HepG2 (cell line): ENCODE results near the gene PTPN14. TPM values are rescaled to one million over a fixed set of nuclear protein-coding genes. Genes with fewer than 3 reads are reported as not detected.

Experiments used
- ATAC-seq: fragments of 200-7000 bp; cut with Tn5 transposase; 3 replicates; pipeline ENCODE4 v1.9.1; 2020; ENCODE audit warnings: mild to moderate bottlenecking, moderate library complexity
- BruUV-seq: library from RNA; stranded (reverse); fragments of 400-500 nt; replicated peaks from 2 replicates; lab custom pipeline; 2021; lab: Mats Ljungman, UMichigan
- CTCF ChIA-PET: fragments of 300-600 bp; formaldehyde crosslinking; extraction: SDS; loops from one replicate; lab custom pipeline; 2021; ENCODE audit warnings: low total read pairs, inconsistent platforms, low intra/inter-chr PET ratio; lab: Yijun Ruan, JAX
- POLR2A ChIA-PET: fragments of 350-600 bp; sonication (Branson Sonifier 250); formaldehyde crosslinking; loops from one replicate; lab custom pipeline; 2020; ENCODE audit warnings: antibody characterized with exemption, inconsistent platforms; lab: Yijun Ruan, JAX
- DNase-seq: peaks from one replicate; pipeline ENCODE4 v3.0.0-alpha.2; 2015; ENCODE audit warnings: low spot score
- FAIRE-seq: peaks from 3 replicates; lab custom pipeline; 2011; peaks lifted over from hg19 to GRCh38; lab: Jason Lieb, UNC
- H2AFZ ChIP-seq: one replicate; pipeline ENCODE4 v1.6.1; 2011; ENCODE audit warnings: low read length, inconsistent platforms
- H3K27ac ChIP-seq: fragments of 300-600 bp; 3 replicates; pipeline ENCODE4 v1.8.0; 2011; ENCODE audit warnings: mixed run types, mild to moderate bottlenecking, mixed read lengths, low read length, inconsistent platforms; ENCODE audit not compliant: insufficient read depth; ENCODE audit errors: extremely low read length
- H3K27me3 ChIP-seq, 2 experiments: fragments of 200-600 bp in 1 of 2; 2 replicates in 1 of 2; 3 replicates in 1 of 2; pipeline versions ENCODE4 v1.6.0 to v1.8.0; 2011; ENCODE audit warnings: low read length in 2 of 2, mild to moderate bottlenecking in 2 of 2, moderate library complexity in 2 of 2, inconsistent platforms in 1 of 2; ENCODE audit not compliant: insufficient read depth in 2 of 2, control insufficient read depth in 1 of 2
- H3K36me3 ChIP-seq, 2 experiments: fragments of 200-600 bp in 1 of 2; replicated peaks in 1 of 2; 2 replicates in 1 of 2; 3 replicates in 1 of 2; pipeline versions ENCODE4 v1.5.1 to v1.8.0; 2011; ENCODE audit warnings: low read length in 2 of 2, inconsistent platforms in 1 of 2; ENCODE audit not compliant: insufficient read depth in 2 of 2, control insufficient read depth in 1 of 2
- H3K4me1 ChIP-seq: 2 replicates; pipeline ENCODE4 v1.5.1; 2012; ENCODE audit warnings: low read length, inconsistent platforms; ENCODE audit not compliant: insufficient read depth
- H3K4me2 ChIP-seq: 2 replicates; pipeline ENCODE4 v1.6.0; 2011; ENCODE audit warnings: low read depth, low read length, inconsistent platforms
- H3K4me3 ChIP-seq, 3 experiments: fragments of 200-600 bp in 1 of 3; sonication (generic), shearing (Covaris generic) in 1 of 3; replicated peaks in 1 of 3; 2 replicates each; pipeline ENCODE4 v1.5.1; 2011 to 2016; ENCODE audit warnings: low read length in 3 of 3, inconsistent platforms in 2 of 3, low read depth in 2 of 3, mild to moderate bottlenecking in 2 of 3, control low read depth in 1 of 3, mixed read lengths in 1 of 3; ENCODE audit not compliant: insufficient read depth in 1 of 3
- H3K79me2 ChIP-seq: one replicate; pipeline ENCODE4 v1.6.1; 2011; ENCODE audit warnings: low read length, inconsistent platforms; ENCODE audit not compliant: insufficient read depth
- H3K9ac ChIP-seq: 2 replicates; pipeline ENCODE4 v1.6.0; 2011; ENCODE audit warnings: mild to moderate bottlenecking, low read depth, low read length, inconsistent platforms; ENCODE audit not compliant: insufficient read depth
- H3K9me3 ChIP-seq: 2 replicates; pipeline ENCODE4 v1.5.1; 2012; ENCODE audit warnings: mild to moderate bottlenecking, low read length
- H4K20me1 ChIP-seq: 2 replicates; pipeline ENCODE4 v1.6.0; 2011; ENCODE audit warnings: inconsistent platforms, mild to moderate bottlenecking, low read length, moderate library complexity; ENCODE audit not compliant: insufficient read depth
- CEBPG ChIP-seq: IDR thresholded peaks from 2 replicates; pipeline ENCODE4 v1.6.1; 2016
- HDAC2 ChIP-seq: sonication (generic); formaldehyde crosslinking; IDR thresholded peaks from 2 replicates; pipeline ENCODE4 v1.4.0; 2020; ENCODE audit warnings: missing genetic modification reagents
- HES4 ChIP-seq: sonication (generic); formaldehyde crosslinking; IDR thresholded peaks from 2 replicates; pipeline ENCODE4 v1.9.0; 2021; ENCODE audit warnings: mild to moderate bottlenecking, missing genetic modification reagents, borderline replicate concordance
- MAFF ChIP-seq: IDR thresholded peaks from 2 replicates; pipeline ENCODE4 v1.6.1; 2011; ENCODE audit warnings: low read depth, low read length, improper control_type of control experiment
- MTERF4 ChIP-seq: sonication (generic); formaldehyde crosslinking; IDR thresholded peaks from 2 replicates; pipeline ENCODE4 v1.8.0; 2023; ENCODE audit warnings: mild to moderate bottlenecking, missing genetic modification reagents
- NAIF1 ChIP-seq: sonication (generic); formaldehyde crosslinking; IDR thresholded peaks from 2 replicates; pipeline ENCODE4 v1.5.0; 2020; ENCODE audit warnings: mild to moderate bottlenecking, missing genetic modification reagents, borderline replicate concordance
- NCOA2 ChIP-seq: sonication (generic); formaldehyde crosslinking; IDR thresholded peaks from 2 replicates; pipeline ENCODE4 v1.8.0; 2022; ENCODE audit warnings: inconsistent platforms
- NFIC ChIP-seq: IDR thresholded peaks from 2 replicates; pipeline ENCODE4 v1.6.1; 2012; ENCODE audit warnings: mild to moderate bottlenecking, low read length, inconsistent platforms
- SAP130 ChIP-seq: IDR thresholded peaks from 2 replicates; pipeline ENCODE4 v1.6.1; 2016; ENCODE audit warnings: low read depth
- TSC22D2 ChIP-seq: sonication (generic); formaldehyde crosslinking; IDR thresholded peaks from 2 replicates; pipeline ENCODE4 v1.5.1; 2020; ENCODE audit warnings: missing genetic modification reagents, mild to moderate bottlenecking, borderline replicate concordance
- U2AF1 ChIP-seq: fragments of 200-400 bp; formaldehyde crosslinking; optimal IDR thresholded peaks from 2 replicates; pipeline ENCODE3; 2017; ENCODE audit warnings: mild to moderate bottlenecking, low read depth, low read length
- ZNF280B ChIP-seq: sonication (generic); formaldehyde crosslinking; IDR thresholded peaks from 2 replicates; pipeline ENCODE4 v1.5.0; 2020; ENCODE audit warnings: missing genetic modification reagents, mild to moderate bottlenecking, borderline replicate concordance
- ZNF33B ChIP-seq: sonication (generic); formaldehyde crosslinking; IDR thresholded peaks from 2 replicates; pipeline ENCODE4 v1.5.1; 2020; ENCODE audit warnings: mild to moderate bottlenecking, missing genetic modification reagents
- ZNF570 ChIP-seq: sonication (generic); formaldehyde crosslinking; IDR thresholded peaks from 2 replicates; pipeline ENCODE4 v1.4.0; 2020; ENCODE audit warnings: mild to moderate bottlenecking, missing genetic modification reagents, borderline replicate concordance
- ZNF687 ChIP-seq: sonication (generic); formaldehyde crosslinking; IDR thresholded peaks from 2 replicates; pipeline ENCODE4 v1.5.1; 2020; ENCODE audit warnings: mild to moderate bottlenecking, missing genetic modification reagents, moderate library complexity
- ZNF782 ChIP-seq: sonication (generic); formaldehyde crosslinking; IDR thresholded peaks from 2 replicates; pipeline ENCODE4 v1.4.0; 2020; ENCODE audit warnings: missing genetic modification reagents, mild to moderate bottlenecking, borderline replicate concordance
- ZSCAN9 ChIP-seq: IDR thresholded peaks from 2 replicates; pipeline ENCODE4 v1.6.1; 2016; ENCODE audit warnings: borderline replicate concordance
- WGBS: methylation state at CpG from one replicate; pipeline ENCODE4 v1.1.6; 2017; ENCODE audit warnings: low lambda C conversion rate; 5-methylcytosine and 5-hydroxymethylcytosine counted together
- in situ Hi-C: cut with HindIII; loops from 2 replicates; pipeline ENCODE4 v1.10.0; 2017; ENCODE audit warnings: low pct_unique_long_range_greater_than_20kb; ENCODE audit not compliant: extremely low pct_ligation_motif_present
- intact Hi-C: fragments of 100-400 bp; cut with micrococcal nuclease; formaldehyde crosslinking; loops from one replicate; pipeline ENCODE4 v1.10.0; 2022; ENCODE audit not compliant: unreplicated experiment
- polyA plus RNA-seq, 8 experiments: library from polyadenylated mRNA; depleted of rRNA in 3 of 8; stranded (reverse) in 7 of 8; unstranded in 1 of 8; fragments of >200 nt; fragmentation: Illumina TruSeq in 4 of 8; extraction: Trizol in 4 of 8; gene quantifications; 2 replicates each; pipeline versions ENCODE4 v1.2.1 to v1.2.3, GENCODE V29; 2011 to 2016; ENCODE audit warnings: low read depth in 4 of 8, missing spikeins in 1 of 8, mixed read lengths in 1 of 8; ENCODE audit not compliant: insufficient read depth in 1 of 8
- total RNA-seq, 5 experiments: library from RNA; depleted of rRNA; stranded (reverse); fragments of >200 nt; fragmentation: Illumina TruSeq; extraction: Trizol; gene quantifications; 2 replicates each; pipeline ENCODE4 v1.2.3, GENCODE V29; 2016; ENCODE audit warnings: low read depth in 1 of 5

Gene PTPN14
- total and polyA plus RNA-seq, 2 of the 13 experiments (the other 11 are each of a cell fraction or from before 2014, with no cell fraction given) = 3.9 to 4.7 TPM

- 97% methylated on average over 12 of the region's 12 CpGs for WGBS
- in situ Hi-C loops (loop anchor here (5.0 to 10.0 kb wide), 3 partner anchors 68 to 254 kb away; no protein-coding TSS in a partner anchor), intact Hi-C loops (loop anchor here (10.0 kb wide), 1 partner anchor 1194 kb away; no protein-coding TSS in a partner anchor)
- H3K4me3 ChIP-seq = no peak overlapping the region
- H4K20me1 ChIP-seq = peaks cover 3% of the 10 kb centered on the region
- no peak overlapping the region for H2AFZ ChIP-seq
- H3K27ac ChIP-seq = no peak overlapping the region
- POLR2A ChIA-PET = no interaction called here
- DNase-seq = no peak
- H3K9ac ChIP-seq = no peak overlapping the region
- no peaks in the 10 kb centered on the region for H3K79me2 ChIP-seq
- peaks cover 23 to 75% of the 10 kb centered on the region in 2 experiments for H3K36me3 ChIP-seq
- no peak for TF ChIP-seq U2AF1
- TF ChIP-seq NCOA2 (CRISPR knock-in tag) = no peak
- no peak for TF ChIP-seq HES4 (CRISPR knock-in tag)
- no peak for TF ChIP-seq ZNF570
- TF ChIP-seq NAIF1 (CRISPR knock-in tag) = no peak
- TF ChIP-seq SAP130 = no peak
- no peak for TF ChIP-seq ZNF33B (CRISPR knock-in tag)
- no peak for TF ChIP-seq HDAC2 (CRISPR knock-in tag)
- TF ChIP-seq MAFF = no peak
- TF ChIP-seq ZNF782 (CRISPR knock-in tag) = no peak
- no peak for TF ChIP-seq ZNF280B
- no peak for TF ChIP-seq TSC22D2 (CRISPR knock-in tag)
- no peak for TF ChIP-seq CEBPG (CRISPR knock-in tag)
- no peak for TF ChIP-seq MTERF4
- TF ChIP-seq ZNF687 (CRISPR knock-in tag) = no peak
- no peak for TF ChIP-seq NFIC
- no peak for TF ChIP-seq ZSCAN9 (CRISPR knock-in tag)
- no TSS peak for BruUV-seq
- no peaks in the 10 kb centered on the region for H3K9me3 ChIP-seq
- ATAC-seq = no peak
- CTCF ChIA-PET = interaction anchor here (3.5 to 8.2 kb wide), 2 partner anchors 69 to 117 kb away, joined by 10 to 82 read pairs; no protein-coding TSS in a partner anchor
- H3K4me2 ChIP-seq = no peak overlapping the region
- no peak for FAIRE-seq
- no peaks in the 10 kb centered on the region for H3K4me1 ChIP-seq
- H3K27me3 ChIP-seq = no peaks in the 10 kb centered on the region
Observed at GRCh38 chr1:214330715-214331114, 220.7 kb downstream of the PTPN14 start.
